HCT116 (cell line): ENCODE results near the gene RASGEF1B.

Experiments
- POLR2A ChIP-seq: IDR thresholded peaks from 2 replicates; pipeline ENCODE4 v1.7.0; 2011; ENCODE audit warnings: borderline replicate concordance; ENCODE audit not compliant: insufficient read depth, insufficient read length; ENCODE audit errors: extremely low read depth
- POLR2AphosphoS5 ChIP-seq: IDR thresholded peaks from 2 replicates; pipeline ENCODE4 v1.6.1; 2011; ENCODE audit warnings: mild to moderate bottlenecking, low read depth, low read length, moderate library complexity
- RAD21 ChIP-seq: IDR thresholded peaks from 2 replicates; pipeline ENCODE4 v1.6.1; 2012; ENCODE audit warnings: low read depth, mild to moderate bottlenecking
- SRF ChIP-seq: IDR thresholded peaks from 2 replicates; pipeline ENCODE4 v1.6.1; 2012; ENCODE audit warnings: low read depth
- TF ChIP-seq, protein P1 (sequence below), 3 experiments: fragments of 200-600 bp in 1 of 3; sonication (generic) in 1 of 3; IDR thresholded peaks in 2 of 3; conservative IDR thresholded peaks in 1 of 3; 2 replicates each; pipeline ENCODE4 v1.5.1; 2012 to 2017; ENCODE audit warnings: low read depth in 2 of 3, low read length in 2 of 3, antibody characterized with exemption in 1 of 3, borderline replicate concordance in 1 of 3, control low read depth in 1 of 3, mild to moderate bottlenecking in 1 of 3, mixed read lengths in 1 of 3, mixed run types in 1 of 3, moderate library complexity in 1 of 3; ENCODE audit not compliant: insufficient read depth in 1 of 3

DNA sequence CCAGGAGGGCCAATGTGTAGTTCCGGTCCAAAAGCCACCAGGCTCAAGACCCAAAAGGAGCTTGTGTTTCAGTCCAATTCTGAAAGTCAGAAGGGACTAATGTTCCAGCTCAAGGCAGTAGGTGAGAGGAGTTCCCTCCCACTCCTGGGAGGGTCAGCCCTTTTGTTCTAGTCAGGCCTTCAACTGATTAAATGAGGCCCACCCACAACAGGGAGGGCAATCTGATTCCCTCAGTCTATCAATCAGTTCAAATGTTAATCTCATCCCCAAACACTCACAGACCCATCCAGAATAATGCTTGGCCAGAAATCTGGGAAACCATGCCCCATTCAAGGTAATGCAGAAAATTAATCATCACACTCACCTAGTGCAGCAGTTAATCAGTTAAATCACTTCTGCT is 35.8 kb upstream of the RASGEF1B start:
- TF ChIP-seq, protein P1, sequence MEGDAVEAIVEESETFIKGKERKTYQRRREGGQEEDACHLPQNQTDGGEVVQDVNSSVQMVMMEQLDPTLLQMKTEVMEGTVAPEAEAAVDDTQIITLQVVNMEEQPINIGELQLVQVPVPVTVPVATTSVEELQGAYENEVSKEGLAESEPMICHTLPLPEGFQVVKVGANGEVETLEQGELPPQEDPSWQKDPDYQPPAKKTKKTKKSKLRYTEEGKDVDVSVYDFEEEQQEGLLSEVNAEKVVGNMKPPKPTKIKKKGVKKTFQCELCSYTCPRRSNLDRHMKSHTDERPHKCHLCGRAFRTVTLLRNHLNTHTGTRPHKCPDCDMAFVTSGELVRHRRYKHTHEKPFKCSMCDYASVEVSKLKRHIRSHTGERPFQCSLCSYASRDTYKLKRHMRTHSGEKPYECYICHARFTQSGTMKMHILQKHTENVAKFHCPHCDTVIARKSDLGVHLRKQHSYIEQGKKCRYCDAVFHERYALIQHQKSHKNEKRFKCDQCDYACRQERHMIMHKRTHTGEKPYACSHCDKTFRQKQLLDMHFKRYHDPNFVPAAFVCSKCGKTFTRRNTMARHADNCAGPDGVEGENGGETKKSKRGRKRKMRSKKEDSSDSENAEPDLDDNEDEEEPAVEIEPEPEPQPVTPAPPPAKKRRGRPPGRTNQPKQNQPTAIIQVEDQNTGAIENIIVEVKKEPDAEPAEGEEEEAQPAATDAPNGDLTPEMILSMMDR (IDR thresholded peaks at IDR 0.05 in 2 of 3, conservative IDR thresholded peaks at IDR 0.05 in 1 of 3; ENCODE audit: borderline replicate concordance in 1 of 3, insufficient read depth in 1 of 3, low read depth in 2 of 3, low read length in 2 of 3), result no peak
- no peak for TF ChIP-seq POLR2A
- no peak for TF ChIP-seq SRF
- TF ChIP-seq POLR2AphosphoS5, result no peak
- TF ChIP-seq RAD21, result no peak
